ENCODE measurements around the gene PGLYRP3.

PGLYRP3 gene

GRCh38 chr1:153253693-153254092 lies 59.1 kb downstream of the PGLYRP3 start:
- DNase-seq, result no peak

GRCh38 chr1:153253076-153253475 lies 59.7 kb downstream of the PGLYRP3 start:
- DNase-seq, result no peak

- DNase-seq, result no peak
These were observed 60.8 kb downstream of the PGLYRP3 start for GRCh38 chr1:153251988-153252387.

- no peak for DNase-seq
These were observed 61.2 kb downstream of the PGLYRP3 start for GRCh38 chr1:153251562-153251961.

DNA sequence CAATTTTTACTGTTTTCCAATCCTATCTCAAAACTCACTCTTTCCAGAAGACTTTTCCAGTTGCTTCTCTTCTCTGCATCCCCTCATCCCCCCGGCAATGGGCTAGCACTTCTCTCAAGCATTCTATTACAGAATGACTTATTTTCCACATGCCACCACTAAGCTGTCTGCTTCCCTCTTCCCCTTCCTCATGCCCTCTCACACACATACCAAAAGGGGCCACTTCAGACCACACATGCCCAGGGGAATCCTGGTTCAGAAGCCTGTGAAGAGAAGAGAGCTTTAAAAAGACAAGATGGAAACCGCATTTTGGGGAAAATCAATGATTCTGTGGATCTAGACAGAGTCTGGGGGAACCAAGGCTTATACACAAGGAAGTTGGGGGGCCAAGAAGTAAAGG lies 61.7 kb downstream of the PGLYRP3 start:
- no peak for DNase-seq

DNA sequence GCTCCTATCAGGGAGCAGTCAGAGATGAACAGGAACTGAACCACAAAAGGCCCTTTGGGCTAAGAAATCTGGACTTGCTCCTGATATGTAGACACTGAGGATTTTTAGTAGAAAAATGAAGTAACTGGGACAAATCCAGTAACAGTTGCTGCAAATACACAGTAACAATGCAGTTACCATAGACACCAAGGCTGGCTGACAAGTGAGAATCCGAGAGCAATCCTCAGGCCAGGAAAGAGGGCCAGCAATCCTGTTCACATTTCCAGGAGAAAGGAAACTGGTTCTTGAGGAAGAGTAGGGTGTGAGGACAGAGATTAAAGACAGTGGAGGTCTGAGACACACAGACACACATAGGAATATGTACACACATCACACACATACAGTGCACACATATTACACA lies 62.6 kb downstream of the PGLYRP3 start:
- DNase-seq, result no peak

DNA sequence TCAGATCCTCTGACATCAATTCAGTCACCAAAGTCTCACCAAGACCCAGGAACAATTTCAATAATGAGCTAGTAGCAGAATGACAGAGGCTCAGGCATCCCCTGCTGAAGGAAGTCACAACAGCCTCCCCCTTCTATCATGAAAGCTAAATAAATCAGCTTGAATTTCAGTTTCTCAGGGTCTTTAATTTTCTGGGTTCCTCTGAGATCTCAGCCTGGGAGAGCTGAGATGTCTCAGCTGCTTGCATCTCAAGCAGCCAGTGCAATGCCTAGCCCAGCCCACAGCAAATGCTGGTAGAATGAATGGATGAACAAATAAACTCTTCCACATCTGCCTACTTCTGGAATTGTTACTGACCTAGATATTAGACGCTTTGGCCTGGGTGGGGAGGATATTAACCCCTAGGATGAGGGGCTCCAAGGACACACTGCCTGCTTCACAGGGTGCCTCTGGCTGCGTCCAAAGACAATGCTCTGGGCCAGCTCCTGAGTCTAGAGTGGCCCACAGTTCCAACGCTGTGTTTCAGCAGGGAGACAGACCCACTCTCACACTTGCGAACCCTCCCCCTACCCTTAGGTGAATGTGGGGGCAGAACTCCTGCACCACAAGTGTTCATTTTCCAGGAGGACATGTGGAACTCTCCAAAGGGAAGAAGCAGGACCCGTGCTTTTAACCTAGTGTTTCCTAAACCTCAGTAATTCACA lies 64.4 kb downstream of the PGLYRP3 start:
- no peak for DNase-seq

Measured in NCI-H2171 treated with DMSO at 0.1 percent for 48 hours (cell line).